HepG2 (cell line): ENCODE results near the gene ARHGAP36. TPM values are rescaled to one million over a fixed set of nuclear protein-coding genes. Genes with fewer than 3 reads are reported as not detected.

Source experiments
- ATAC-seq: fragments of 200-7000 bp; cut with Tn5 transposase; 3 replicates; pipeline ENCODE4 v1.9.1; 2020; ENCODE audit warnings: mild to moderate bottlenecking, moderate library complexity
- BruUV-seq: library from RNA; stranded (reverse); fragments of 400-500 nt; replicated peaks from 2 replicates; lab custom pipeline; 2021; lab: Mats Ljungman, UMichigan
- CTCF ChIA-PET: fragments of 300-600 bp; formaldehyde crosslinking; extraction: SDS; loops from one replicate; lab custom pipeline; 2021; ENCODE audit warnings: low total read pairs, inconsistent platforms, low intra/inter-chr PET ratio; lab: Yijun Ruan, JAX
- POLR2A ChIA-PET: fragments of 350-600 bp; sonication (Branson Sonifier 250); formaldehyde crosslinking; loops from one replicate; lab custom pipeline; 2020; ENCODE audit warnings: antibody characterized with exemption, inconsistent platforms; lab: Yijun Ruan, JAX
- DNase-seq: peaks from one replicate; pipeline ENCODE4 v3.0.0-alpha.2; 2015; ENCODE audit warnings: low spot score
- FAIRE-seq: peaks from 3 replicates; lab custom pipeline; 2011; peaks lifted over from hg19 to GRCh38; lab: Jason Lieb, UNC
- H2AFZ ChIP-seq: one replicate; pipeline ENCODE4 v1.6.1; 2011; ENCODE audit warnings: low read length, inconsistent platforms
- H3K27ac ChIP-seq: fragments of 300-600 bp; 3 replicates; pipeline ENCODE4 v1.8.0; 2011; ENCODE audit warnings: mixed run types, mild to moderate bottlenecking, mixed read lengths, low read length, inconsistent platforms; ENCODE audit not compliant: insufficient read depth; ENCODE audit errors: extremely low read length
- H3K27me3 ChIP-seq, 2 experiments: fragments of 200-600 bp in 1 of 2; 2 replicates in 1 of 2; 3 replicates in 1 of 2; pipeline versions ENCODE4 v1.6.0 to v1.8.0; 2011; ENCODE audit warnings: low read length in 2 of 2, mild to moderate bottlenecking in 2 of 2, moderate library complexity in 2 of 2, inconsistent platforms in 1 of 2; ENCODE audit not compliant: insufficient read depth in 2 of 2, control insufficient read depth in 1 of 2
- H3K36me3 ChIP-seq, 2 experiments: fragments of 200-600 bp in 1 of 2; replicated peaks in 1 of 2; 2 replicates in 1 of 2; 3 replicates in 1 of 2; pipeline versions ENCODE4 v1.5.1 to v1.8.0; 2011; ENCODE audit warnings: low read length in 2 of 2, inconsistent platforms in 1 of 2; ENCODE audit not compliant: insufficient read depth in 2 of 2, control insufficient read depth in 1 of 2
- H3K4me1 ChIP-seq: 2 replicates; pipeline ENCODE4 v1.5.1; 2012; ENCODE audit warnings: low read length, inconsistent platforms; ENCODE audit not compliant: insufficient read depth
- H3K4me2 ChIP-seq: 2 replicates; pipeline ENCODE4 v1.6.0; 2011; ENCODE audit warnings: low read depth, low read length, inconsistent platforms
- H3K4me3 ChIP-seq, 3 experiments: fragments of 200-600 bp in 1 of 3; sonication (generic), shearing (Covaris generic) in 1 of 3; replicated peaks in 1 of 3; 2 replicates each; pipeline ENCODE4 v1.5.1; 2011 to 2016; ENCODE audit warnings: low read length in 3 of 3, inconsistent platforms in 2 of 3, low read depth in 2 of 3, mild to moderate bottlenecking in 2 of 3, control low read depth in 1 of 3, mixed read lengths in 1 of 3; ENCODE audit not compliant: insufficient read depth in 1 of 3
- H3K79me2 ChIP-seq: one replicate; pipeline ENCODE4 v1.6.1; 2011; ENCODE audit warnings: low read length, inconsistent platforms; ENCODE audit not compliant: insufficient read depth
- H3K9ac ChIP-seq: 2 replicates; pipeline ENCODE4 v1.6.0; 2011; ENCODE audit warnings: mild to moderate bottlenecking, low read depth, low read length, inconsistent platforms; ENCODE audit not compliant: insufficient read depth
- H3K9me3 ChIP-seq: 2 replicates; pipeline ENCODE4 v1.5.1; 2012; ENCODE audit warnings: mild to moderate bottlenecking, low read length
- H4K20me1 ChIP-seq: 2 replicates; pipeline ENCODE4 v1.6.0; 2011; ENCODE audit warnings: inconsistent platforms, mild to moderate bottlenecking, low read length, moderate library complexity; ENCODE audit not compliant: insufficient read depth
- HDAC1 ChIP-seq: sonication (generic); formaldehyde crosslinking; IDR thresholded peaks from 2 replicates; pipeline ENCODE4 v1.5.1; 2020; ENCODE audit warnings: mild to moderate bottlenecking, missing genetic modification reagents
- KDM5A ChIP-seq: fragments of 200-600 bp; sonication (generic); IDR thresholded peaks from 2 replicates; pipeline ENCODE4 v1.7.0; 2018; ENCODE audit warnings: antibody characterized with exemption, mild to moderate bottlenecking, low read length, borderline replicate concordance
- MTA3 ChIP-seq: sonication (generic); formaldehyde crosslinking; IDR thresholded peaks from 2 replicates; pipeline ENCODE4 v1.4.0; 2020; ENCODE audit warnings: missing genetic modification reagents
- NCOA5 ChIP-seq: sonication (generic); formaldehyde crosslinking; IDR thresholded peaks from 2 replicates; pipeline ENCODE4 v1.4.0; 2020; ENCODE audit warnings: missing genetic modification reagents
- SMAD9 ChIP-seq: sonication (generic); formaldehyde crosslinking; IDR thresholded peaks from 2 replicates; pipeline ENCODE4 v1.5.1; 2020; ENCODE audit warnings: mild to moderate bottlenecking, missing genetic modification reagents
- SRF ChIP-seq: IDR thresholded peaks from 2 replicates; pipeline ENCODE4 v1.6.1; 2011; ENCODE audit warnings: mild to moderate bottlenecking, low read depth, low read length, moderate library complexity
- TEAD2 ChIP-seq: sonication (generic); formaldehyde crosslinking; IDR thresholded peaks from 2 replicates; pipeline ENCODE4 v1.9.0; 2021; ENCODE audit warnings: missing genetic modification reagents
- TGIF2 ChIP-seq: IDR thresholded peaks from 2 replicates; pipeline ENCODE4 v1.6.1; 2016; ENCODE audit warnings: control low read depth, missing compliant biosample characterization
- ZIK1 ChIP-seq: sonication (generic); formaldehyde crosslinking; IDR thresholded peaks from 2 replicates; pipeline ENCODE4 v1.5.0; 2020; ENCODE audit warnings: mild to moderate bottlenecking, low read depth, missing genetic modification reagents, borderline replicate concordance
- ZNF101 ChIP-seq: sonication (generic); formaldehyde crosslinking; IDR thresholded peaks from 2 replicates; pipeline ENCODE4 v1.4.0; 2020; ENCODE audit warnings: mild to moderate bottlenecking, low read depth, missing genetic modification reagents, borderline replicate concordance
- ZNF264 ChIP-seq: sonication (generic); formaldehyde crosslinking; IDR thresholded peaks from 2 replicates; pipeline ENCODE4 v1.4.0; 2020; ENCODE audit warnings: missing genetic modification reagents
- ZNF460 ChIP-seq: sonication (generic); formaldehyde crosslinking; IDR thresholded peaks from 2 replicates; pipeline ENCODE4 v1.5.1; 2020; ENCODE audit warnings: missing genetic modification reagents, mild to moderate bottlenecking, borderline replicate concordance
- ZNF550 ChIP-seq: sonication (generic); formaldehyde crosslinking; IDR thresholded peaks from 2 replicates; pipeline ENCODE4 v1.4.0; 2020; ENCODE audit warnings: mild to moderate bottlenecking, missing genetic modification reagents, borderline replicate concordance
- ZNF891 ChIP-seq: sonication (generic); formaldehyde crosslinking; IDR thresholded peaks from 2 replicates; pipeline ENCODE4 v1.5.0; 2020; ENCODE audit warnings: mild to moderate bottlenecking, missing genetic modification reagents
- WGBS: methylation state at CpG from one replicate; pipeline ENCODE4 v1.1.6; 2017; ENCODE audit warnings: low lambda C conversion rate; 5-methylcytosine and 5-hydroxymethylcytosine counted together
- in situ Hi-C: cut with HindIII; loops from 2 replicates; pipeline ENCODE4 v1.10.0; 2017; ENCODE audit warnings: low pct_unique_long_range_greater_than_20kb; ENCODE audit not compliant: extremely low pct_ligation_motif_present
- intact Hi-C: fragments of 100-400 bp; cut with micrococcal nuclease; formaldehyde crosslinking; loops from one replicate; pipeline ENCODE4 v1.10.0; 2022; ENCODE audit not compliant: unreplicated experiment
- polyA plus RNA-seq, 8 experiments: library from polyadenylated mRNA; depleted of rRNA in 3 of 8; stranded (reverse) in 7 of 8; unstranded in 1 of 8; fragments of >200 nt; fragmentation: Illumina TruSeq in 4 of 8; extraction: Trizol in 4 of 8; gene quantifications; 2 replicates each; pipeline versions ENCODE4 v1.2.1 to v1.2.3, GENCODE V29; 2011 to 2016; ENCODE audit warnings: low read depth in 4 of 8, missing spikeins in 1 of 8, mixed read lengths in 1 of 8; ENCODE audit not compliant: insufficient read depth in 1 of 8
- total RNA-seq, 5 experiments: library from RNA; depleted of rRNA; stranded (reverse); fragments of >200 nt; fragmentation: Illumina TruSeq; extraction: Trizol; gene quantifications; 2 replicates each; pipeline ENCODE4 v1.2.3, GENCODE V29; 2016; ENCODE audit warnings: low read depth in 1 of 5
- TF ChIP-seq, protein P1 (sequence below): sonication (generic); formaldehyde crosslinking; conservative IDR thresholded peaks from 2 replicates; pipeline ENCODE4 v1.4.0; 2020; ENCODE audit warnings: missing genetic modification reagents
- TF ChIP-seq, protein P2 (sequence below): sonication (generic); formaldehyde crosslinking; IDR thresholded peaks from 2 replicates; pipeline ENCODE4 v1.9.0; 2022; ENCODE audit warnings: low read depth, missing genetic modification reagents

Gene ARHGAP36
- total and polyA plus RNA-seq, 2 of the 13 experiments (the other 11 are each of a cell fraction or from before 2014, with no cell fraction given): not detected

DNA sequence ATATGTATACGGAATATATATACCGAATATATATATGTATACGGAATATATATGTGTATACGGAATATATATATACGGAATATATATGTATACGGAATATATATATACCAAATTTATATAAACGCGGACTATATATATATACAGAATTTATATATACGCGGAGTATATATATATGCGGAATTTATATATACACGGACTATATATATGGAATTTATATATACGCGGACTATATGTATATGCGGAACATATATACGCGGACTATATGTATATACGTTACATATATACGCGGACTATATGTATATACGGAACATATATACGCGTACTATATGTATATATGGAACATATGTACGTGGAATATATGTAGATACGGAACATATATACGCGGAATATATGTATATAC is 78.6 kb downstream of the ARHGAP36 start:
- H3K4me2 ChIP-seq: no peak overlapping the region
- intact Hi-C loops: no loop called here
- no peaks in the 10 kb centered on the region for H3K9me3 ChIP-seq
- no peaks in the 10 kb centered on the region for H3K36me3 ChIP-seq
- ATAC-seq (no peak), DNase-seq (no peak), FAIRE-seq (no peak)
- no TSS peak for BruUV-seq
- no peaks in the 10 kb centered on the region for H3K79me2 ChIP-seq
- POLR2A ChIA-PET: no interaction called here
- CTCF ChIA-PET: no interaction called here
- TF ChIP-seq ZIK1 (CRISPR knock-in tag) (no peak), ZNF891 (CRISPR knock-in tag) (no peak), MTA3 (CRISPR knock-in tag) (no peak), ZNF460 (CRISPR knock-in tag) (no peak), HDAC1 (CRISPR knock-in tag) (no peak), ZNF550 (CRISPR knock-in tag) (no peak), TGIF2 (CRISPR knock-in tag) (no peak), ZNF101 (CRISPR knock-in tag) (no peak), ZNF264 (no peak), TEAD2 (CRISPR knock-in tag) (no peak), NCOA5 (CRISPR knock-in tag) (no peak), SMAD9 (CRISPR knock-in tag) (no peak), KDM5A (no peak), SRF (no peak)
- TF ChIP-seq, protein P1, sequence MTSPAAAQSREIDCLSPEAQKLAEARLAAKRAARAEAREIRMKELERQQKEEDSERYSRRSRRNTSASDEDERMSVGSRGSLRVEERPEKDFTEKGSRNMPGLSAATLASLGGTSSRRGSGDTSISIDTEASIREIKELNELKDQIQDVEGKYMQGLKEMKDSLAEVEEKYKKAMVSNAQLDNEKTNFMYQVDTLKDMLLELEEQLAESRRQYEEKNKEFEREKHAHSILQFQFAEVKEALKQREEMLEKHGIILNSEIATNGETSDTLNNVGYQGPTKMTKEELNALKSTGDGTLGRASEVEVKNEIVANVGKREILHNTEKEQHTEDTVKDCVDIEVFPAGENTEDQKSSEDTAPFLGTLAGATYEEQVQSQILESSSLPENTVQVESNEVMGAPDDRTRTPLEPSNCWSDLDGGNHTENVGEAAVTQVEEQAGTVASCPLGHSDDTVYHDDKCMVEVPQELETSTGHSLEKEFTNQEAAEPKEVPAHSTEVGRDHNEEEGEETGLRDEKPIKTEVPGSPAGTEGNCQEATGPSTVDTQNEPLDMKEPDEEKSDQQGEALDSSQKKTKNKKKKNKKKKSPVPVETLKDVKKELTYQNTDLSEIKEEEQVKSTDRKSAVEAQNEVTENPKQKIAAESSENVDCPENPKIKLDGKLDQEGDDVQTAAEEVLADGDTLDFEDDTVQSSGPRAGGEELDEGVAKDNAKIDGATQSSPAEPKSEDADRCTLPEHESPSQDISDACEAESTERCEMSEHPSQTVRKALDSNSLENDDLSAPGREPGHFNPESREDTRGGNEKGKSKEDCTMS (CRISPR knock-in tag): no peak
- TF ChIP-seq, protein P2, sequence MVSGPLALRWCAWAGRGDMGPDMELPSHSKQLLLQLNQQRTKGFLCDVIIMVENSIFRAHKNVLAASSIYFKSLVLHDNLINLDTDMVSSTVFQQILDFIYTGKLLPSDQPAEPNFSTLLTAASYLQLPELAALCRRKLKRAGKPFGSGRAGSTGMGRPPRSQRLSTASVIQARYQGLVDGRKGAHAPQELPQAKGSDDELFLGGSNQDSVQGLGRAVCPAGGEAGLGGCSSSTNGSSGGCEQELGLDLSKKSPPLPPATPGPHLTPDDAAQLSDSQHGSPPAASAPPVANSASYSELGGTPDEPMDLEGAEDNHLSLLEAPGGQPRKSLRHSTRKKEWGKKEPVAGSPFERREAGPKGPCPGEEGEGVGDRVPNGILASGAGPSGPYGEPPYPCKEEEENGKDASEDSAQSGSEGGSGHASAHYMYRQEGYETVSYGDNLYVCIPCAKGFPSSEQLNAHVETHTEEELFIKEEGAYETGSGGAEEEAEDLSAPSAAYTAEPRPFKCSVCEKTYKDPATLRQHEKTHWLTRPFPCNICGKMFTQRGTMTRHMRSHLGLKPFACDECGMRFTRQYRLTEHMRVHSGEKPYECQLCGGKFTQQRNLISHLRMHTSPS: no peak
- H3K9ac ChIP-seq: no peak overlapping the region
- no peaks in the 10 kb centered on the region for H3K4me1 ChIP-seq
- H2AFZ ChIP-seq: no peak overlapping the region
- H4K20me1 ChIP-seq: no peaks in the 10 kb centered on the region
- H3K27me3 ChIP-seq: no peaks in the 10 kb centered on the region
- no peak overlapping the region for H3K27ac ChIP-seq
- 97% methylated on average over 27 of the region's 27 CpGs for WGBS
- H3K4me3 ChIP-seq: no peak overlapping the region
- in situ Hi-C loops: no loop called here
